H1 (cell line): ENCODE data around the gene PRDX2. TPM values are rescaled to one million over a fixed set of nuclear protein-coding genes. Genes with fewer than 3 reads are reported as not detected.

ENCODE experiments used
- CTCF ChIA-PET: fragments of 300-600 bp; sonication (Branson Sonifier 250); formaldehyde crosslinking; loops from one replicate; lab custom pipeline; 2021; ENCODE audit not compliant: partially characterized antibody; lab: Charles Lee
- POLR2A ChIA-PET: fragments of 300-600 bp; sonication (Branson Sonifier 250); formaldehyde crosslinking; loops from one replicate; lab custom pipeline; 2021; ENCODE audit warnings: inconsistent platforms; ENCODE audit not compliant: partially characterized antibody; lab: Charles Lee
- DNase-seq, 2 experiments: peaks; one replicate each; pipeline versions ENCODE4 v3.0.0 to v3.0.0-alpha.2; 2010 to 2022; ENCODE audit warnings: low spot score in 2 of 2, low read depth in 1 of 2, mixed read lengths in 1 of 2
- FAIRE-seq: peaks from 2 replicates; lab custom pipeline; 2011; peaks lifted over from hg19 to GRCh38; lab: Jason Lieb, UNC
- H2AFZ ChIP-seq: 2 replicates; pipeline ENCODE4 v1.8.1; 2012; ENCODE audit warnings: low read length, inconsistent platforms
- H2AK5ac ChIP-seq: 2 replicates; pipeline ENCODE4 v1.6.1; 2013; ENCODE audit warnings: low read depth, low read length
- H2BK120ac ChIP-seq: replicated peaks from 2 replicates; pipeline ENCODE3; 2013; ENCODE audit warnings: low read depth, low read length, inconsistent platforms
- H2BK12ac ChIP-seq: 2 replicates; pipeline ENCODE4 v1.6.1; 2013; ENCODE audit warnings: low read depth, low read length
- H2BK15ac ChIP-seq: 2 replicates; pipeline ENCODE4 v1.6.1; 2013; ENCODE audit warnings: low read length
- H2BK20ac ChIP-seq: 2 replicates; pipeline ENCODE4 v1.6.1; 2013; ENCODE audit warnings: low read length
- H2BK5ac ChIP-seq: 2 replicates; pipeline ENCODE4 v1.6.1; 2013; ENCODE audit warnings: low read depth, low read length
- H3K14ac ChIP-seq: 2 replicates; pipeline ENCODE4 v1.6.1; 2013; ENCODE audit warnings: inconsistent platforms; ENCODE audit not compliant: insufficient read length
- H3K18ac ChIP-seq: 2 replicates; pipeline ENCODE4 v1.6.1; 2013; ENCODE audit warnings: low read length; ENCODE audit errors: extremely low read depth
- H3K23ac ChIP-seq: 2 replicates; pipeline ENCODE4 v1.6.1; 2013; ENCODE audit warnings: inconsistent platforms; ENCODE audit not compliant: insufficient read length
- H3K23me2 ChIP-seq: 2 replicates; pipeline ENCODE4 v1.6.1; 2013; ENCODE audit warnings: low read depth, low read length
- H3K27ac ChIP-seq: 2 replicates; pipeline ENCODE4 v1.6.1; 2011; ENCODE audit warnings: low read depth, low read length, inconsistent platforms
- H3K27me3 ChIP-seq, 4 experiments: replicated peaks in 1 of 4; 1 replicate in 1 of 4; 2 replicates in 3 of 4; pipeline versions ENCODE4 v1.6.1 to v1.8.1; 2011 to 2013; ENCODE audit warnings: low read length in 3 of 4, mild to moderate bottlenecking in 3 of 4, inconsistent platforms in 2 of 4, mixed read lengths in 2 of 4, moderate library complexity in 1 of 4; ENCODE audit not compliant: control insufficient read depth in 3 of 4, insufficient read depth in 3 of 4; ENCODE audit errors: extremely low read depth in 1 of 4
- H3K36me3 ChIP-seq, 4 experiments: 2 replicates each; pipeline versions ENCODE4 v1.6.1 to v1.8.1; 2011 to 2013; ENCODE audit warnings: mild to moderate bottlenecking in 4 of 4, low read length in 3 of 4, moderate library complexity in 2 of 4, control low read depth in 1 of 4, inconsistent platforms in 1 of 4; ENCODE audit not compliant: insufficient read depth in 4 of 4, control insufficient read depth in 2 of 4
- H3K4ac ChIP-seq: replicated peaks from 2 replicates; pipeline ENCODE3; 2013; ENCODE audit warnings: low read length, low read depth, mixed read lengths, inconsistent platforms; ENCODE audit not compliant: insufficient read length
- H3K4me1 ChIP-seq, 4 experiments: replicated peaks in 1 of 4; 1 replicate in 1 of 4; 2 replicates in 3 of 4; pipeline versions ENCODE4 v1.6.1 to v1.8.1; 2011 to 2013; ENCODE audit warnings: low read length in 3 of 4, inconsistent platforms in 2 of 4, mixed read lengths in 1 of 4; ENCODE audit not compliant: insufficient read depth in 4 of 4, control insufficient read depth in 3 of 4
- H3K4me2 ChIP-seq, 2 experiments: 2 replicates each; pipeline versions ENCODE4 v1.6.1 to v1.8.1; 2011 to 2013; ENCODE audit warnings: low read depth in 2 of 2, low read length in 2 of 2, control low read depth in 1 of 2, inconsistent platforms in 1 of 2, mild to moderate bottlenecking in 1 of 2; ENCODE audit not compliant: insufficient read depth in 1 of 2
- H3K4me3 ChIP-seq, 4 experiments: fragments of 200-600, 300-600 bp in 1 of 4; sonication (generic), shearing (Covaris generic), sonication (Bioruptor Twin) in 1 of 4; 2 replicates each; pipeline versions ENCODE4 v1.5.1 to v1.8.1; 2011 to 2016; ENCODE audit warnings: low read length in 4 of 4, low read depth in 3 of 4, control low read depth in 2 of 4, inconsistent platforms in 2 of 4, mild to moderate bottlenecking in 2 of 4, mixed read lengths in 1 of 4, moderate library complexity in 1 of 4; ENCODE audit not compliant: insufficient read depth in 2 of 4; ENCODE audit errors: extremely low read depth in 1 of 4
- H3K56ac ChIP-seq: replicated peaks from 2 replicates; pipeline ENCODE3; 2013; ENCODE audit warnings: low read depth, mild to moderate bottlenecking, mixed read lengths, low read length, inconsistent platforms; ENCODE audit not compliant: insufficient read length
- H3K79me1 ChIP-seq: 2 replicates; pipeline ENCODE4 v1.6.1; 2013; ENCODE audit warnings: low read depth, low read length, control low read depth
- H3K79me2 ChIP-seq, 2 experiments: 2 replicates each; pipeline versions ENCODE4 v1.6.1 to v1.8.1; 2012 to 2013; ENCODE audit warnings: low read length in 2 of 2, mild to moderate bottlenecking in 2 of 2, inconsistent platforms in 1 of 2; ENCODE audit not compliant: insufficient read depth in 2 of 2, control insufficient read depth in 1 of 2
- H3K9ac ChIP-seq, 4 experiments: replicated peaks in 1 of 4; 1 replicate in 1 of 4; 2 replicates in 3 of 4; pipeline versions ENCODE4 v1.6.1 to v1.8.1; 2011 to 2013; ENCODE audit warnings: low read depth in 3 of 4, low read length in 3 of 4, control low read depth in 2 of 4, mild to moderate bottlenecking in 2 of 4, moderate library complexity in 2 of 4, inconsistent platforms in 1 of 4; ENCODE audit errors: extremely low read depth in 1 of 4
- H3K9me3 ChIP-seq, 2 experiments: 2 replicates each; pipeline versions ENCODE4 v1.6.1 to v1.8.1; 2012 to 2013; ENCODE audit warnings: mild to moderate bottlenecking in 2 of 2, moderate library complexity in 2 of 2, control low read depth in 1 of 2, inconsistent platforms in 1 of 2, low read depth in 1 of 2, low read length in 1 of 2, mixed read lengths in 1 of 2; ENCODE audit not compliant: insufficient read depth in 2 of 2
- H4K20me1 ChIP-seq, 2 experiments: replicated peaks in 1 of 2; 2 replicates each; pipeline versions ENCODE3 to v1.8.1; 2011 to 2013; ENCODE audit warnings: inconsistent platforms in 2 of 2, low read length in 2 of 2, mild to moderate bottlenecking in 1 of 2; ENCODE audit not compliant: insufficient read depth in 2 of 2, control insufficient read depth in 1 of 2
- H4K5ac ChIP-seq: 2 replicates; pipeline ENCODE4 v1.6.1; 2013; ENCODE audit warnings: low read length, low read depth, mixed read lengths, inconsistent platforms; ENCODE audit not compliant: insufficient read length
- H4K8ac ChIP-seq: 2 replicates; pipeline ENCODE4 v1.8.0; 2013; ENCODE audit warnings: mild to moderate bottlenecking, moderate library complexity, low read length, inconsistent platforms; ENCODE audit not compliant: insufficient read depth; ENCODE audit errors: extremely low read depth
- H4K91ac ChIP-seq: replicated peaks from 2 replicates; pipeline ENCODE3; 2013; ENCODE audit warnings: low read length, mixed read lengths, inconsistent platforms; ENCODE audit not compliant: insufficient read length
- HDAC2 ChIP-seq, 2 experiments: fragments of 300-600 bp in 1 of 2; sonication (generic) in 1 of 2; IDR thresholded peaks; 2 replicates each; pipeline ENCODE4 v1.6.1; 2011 to 2012; ENCODE audit warnings: low read depth in 2 of 2, low read length in 2 of 2, mild to moderate bottlenecking in 2 of 2, moderate library complexity in 2 of 2, borderline replicate concordance in 1 of 2, inconsistent platforms in 1 of 2
- HDAC6 ChIP-seq: IDR thresholded peaks from one replicate; pipeline ENCODE4 v1.7.1; 2012; ENCODE audit warnings: low read depth, mild to moderate bottlenecking, inconsistent platforms, low read length, moderate library complexity
- KDM1A ChIP-seq: fragments of 200-600, 300-600 bp; sonication (generic); IDR thresholded peaks from 2 replicates; pipeline ENCODE4 v1.7.1; 2016; ENCODE audit warnings: mild to moderate bottlenecking, low read length, borderline replicate concordance
- MAFK ChIP-seq: IDR thresholded peaks from 2 replicates; pipeline ENCODE4 v1.6.1; 2012; ENCODE audit warnings: low read depth, mild to moderate bottlenecking, improper control_type of control experiment, low read length
- NRF1 ChIP-seq: IDR thresholded peaks from 2 replicates; pipeline ENCODE4 v1.6.1; 2011; ENCODE audit warnings: mild to moderate bottlenecking, low read depth, low read length, improper control_type of control experiment
- PHF8 ChIP-seq: fragments of 200-600 bp; sonication (generic); conservative IDR thresholded peaks from 2 replicates; pipeline ENCODE4 v1.7.1; 2012; ENCODE audit warnings: low read depth, mild to moderate bottlenecking, inconsistent platforms, low read length, moderate library complexity
- SIN3A ChIP-seq, 2 experiments: IDR thresholded peaks in 1 of 2; conservative IDR thresholded peaks in 1 of 2; 2 replicates each; pipeline ENCODE4 v1.6.1; 2011 to 2012; ENCODE audit warnings: low read length in 2 of 2, improper control_type of control experiment in 1 of 2, low read depth in 1 of 2, mild to moderate bottlenecking in 1 of 2
- TCF12 ChIP-seq: IDR thresholded peaks from 2 replicates; pipeline ENCODE4 v1.6.1; 2011; ENCODE audit warnings: low read depth, mild to moderate bottlenecking, low read length
- WGBS, 2 experiments: shearing (Covaris generic) in 1 of 2; methylation state at CpG; one replicate each; pipeline versions ENCODE4 v1.1.6 to v1.1.7; 2013 to 2015; ENCODE audit warnings: low lambda C conversion rate in 2 of 2, mixed read lengths in 2 of 2, inconsistent platforms in 1 of 2, low coverage in 1 of 2, missing lambda C conversion rate in 1 of 2; ENCODE audit not compliant: insufficient replicate concordance in 2 of 2, insufficient coverage in 1 of 2, insufficient read length in 1 of 2; ENCODE audit errors: extremely low coverage in 1 of 2, missing lambda C conversion rate in 1 of 2; 5-methylcytosine and 5-hydroxymethylcytosine counted together
- polyA plus RNA-seq, 7 experiments: library from polyadenylated mRNA; depleted of rRNA in 3 of 7; stranded (reverse) in 5 of 7; unstranded in 2 of 7; fragments of >200 nt in 5 of 7; fragments of 200-250 nt in 2 of 7; gene quantifications; 1 replicate in 5 of 7; 2 replicates in 1 of 7; 4 replicates in 1 of 7; pipeline versions ENCODE4 v1.2.1 to v1.2.3, GENCODE V29; 2011 to 2013; ENCODE audit warnings: missing spikeins in 2 of 7, mixed read lengths in 2 of 7
- total RNA-seq: library from RNA; stranded (reverse); fragmentation: NEBNext Ultra II Directional; extraction: Animal tissue kit (Norgen Biotek cat#: 25700); gene quantifications from 2 replicates; pipeline ENCODE4 v1.2.1, GENCODE V29; 2021
- TF ChIP-seq, protein P1 (sequence below): IDR thresholded peaks from 2 replicates; pipeline ENCODE4 v1.6.1; 2011; ENCODE audit warnings: low read depth, mild to moderate bottlenecking, low read length; ENCODE audit not compliant: insufficient read depth

The PRDX2 gene
- total and polyA plus RNA-seq, 2 of the 8 experiments (the other 6 are each of a cell fraction or from before 2014, with no cell fraction given), result 380 to 748 TPM

DNA sequence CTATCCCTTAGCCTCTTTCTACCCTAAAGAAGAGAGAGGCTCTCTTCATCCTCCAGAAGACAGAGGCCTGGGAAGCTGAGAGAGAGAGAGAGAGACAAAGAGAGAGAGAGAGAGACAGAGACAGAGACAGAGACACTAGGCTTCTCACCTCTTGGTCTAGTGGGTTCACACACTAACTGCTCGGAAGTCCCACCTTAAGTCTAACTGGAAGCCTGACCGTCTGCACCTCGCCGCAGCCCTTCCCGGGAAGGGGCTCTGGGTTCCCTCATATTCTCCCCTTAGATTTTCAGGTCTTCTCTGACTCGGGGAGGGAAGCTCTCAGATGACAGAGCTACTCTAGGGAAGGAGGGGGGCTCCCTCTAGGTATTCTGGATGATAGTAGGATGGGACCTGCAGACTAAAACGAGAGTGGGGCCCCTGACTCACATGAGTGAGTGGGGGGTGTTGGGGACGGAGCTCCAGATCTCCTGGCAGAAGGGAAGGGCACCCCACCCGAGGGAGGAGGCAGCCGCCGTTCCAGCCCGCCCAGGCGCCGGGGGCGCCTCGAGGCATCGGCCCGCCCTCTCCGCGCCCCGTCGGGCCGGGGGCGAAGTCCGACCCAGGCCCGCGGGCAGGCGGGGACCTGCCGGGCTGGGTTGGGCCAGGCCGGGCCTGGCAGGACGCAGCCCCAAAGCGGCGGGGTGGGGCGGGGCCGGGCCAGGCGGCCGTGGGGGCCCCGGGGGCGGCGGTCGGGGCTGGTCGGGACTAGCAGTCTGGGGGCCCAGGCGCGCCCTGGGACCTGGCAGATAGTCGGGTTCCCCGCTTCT is 12.3 kb downstream of the PRDX2 start:
- Histone ChIP-seq H4K91ac (peak overlapping the region; percentile 15), H3K4ac (peak overlapping the region; percentile 6), H4K8ac (peak overlapping the region; percentile 1; the same call in 1 of the 2 replicates), H3K56ac (no peak overlapping the region), H3K9me3 (no peaks in the 10 kb centered on the region), H3K4me2 (peak overlapping the region; percentile 74 to 97), H2BK15ac (peak overlapping the region; percentile 23; the same call in 1 of the 2 replicates), H2BK20ac (peak overlapping the region; percentile 82; the same call in 1 of the 2 replicates), H4K20me1 (peaks cover 0 to 1% of the 10 kb centered on the region in 2 experiments), H3K23ac (no peak overlapping the region), H3K79me1 (no peaks in the 10 kb centered on the region; the same call in 1 of the 2 replicates), H3K79me2 (no peaks in the 10 kb centered on the region), H3K9ac (peak overlapping the region in 3 of 4 experiments; percentile 25 to 38 (median 29); a peak in 3 of 7 replicates), H2AFZ (no peak overlapping the region), H3K23me2 (peaks cover 35% of the 10 kb centered on the region), H3K18ac (peak overlapping the region; percentile 85), H4K5ac (peak overlapping the region; percentile 10), H2AK5ac (no peak overlapping the region), H3K27me3 (peaks cover 0 to 18% (median 13%) of the 10 kb centered on the region in 4 experiments; a peak in 5 of 7 replicates), H3K4me3 (peak overlapping the region; percentile 36 to 71 (median 53)), H2BK120ac (no peak overlapping the region), H2BK5ac (peak overlapping the region; percentile 60; the same call in 1 of the 2 replicates), H3K4me1 (peaks cover 8 to 33% (median 21%) of the 10 kb centered on the region in 4 experiments), H2BK12ac (no peak overlapping the region), H3K36me3 (no peaks in the 10 kb centered on the region), H3K14ac (no peak overlapping the region), H3K27ac (peak overlapping the region; percentile 49; the same call in 1 of the 2 replicates)
- ChIA-PET POLR2A (interaction anchor here (0.6 to 5.5 kb wide), 12 partner anchors 11 to 90 kb away, joined by 3 to 44 read pairs (median 4); partner anchors contain the start of genes GET3, HOOK2 and TNPO2), CTCF (interaction anchor here (0.5 to 4.5 kb wide), 5 partner anchors 12 to 87 kb away, joined by 3 to 39 read pairs (median 9); partner anchors contain the start of genes PRDX2 and THSD8)
- WGBS, 2 experiments, result 12% methylated on average over 28 of the region's 46 CpGs; no CpG with 5 or more reads in 1 of the 2 experiments
- no peak for FAIRE-seq
- no peak for DNase-seq
- TF ChIP-seq MAFK (no peak), HDAC6 (no peak), NRF1 (no peak), PHF8 (0 out of 2 replicates have a peak, but pooled peaks have one; percentile 4), SIN3A (conservative IDR thresholded peaks at IDR 0.05 in 1 of 2, IDR thresholded peaks at IDR 0.05 in 1 of 2; ENCODE audit: low read depth in 1 of 2, low read length in 2 of 2) (no peak), KDM1A (peak; percentile 97), HDAC2 (IDR thresholded peaks at IDR 0.05; ENCODE audit: borderline replicate concordance in 1 of 2, low read depth in 2 of 2, low read length in 2 of 2) (peak in 1 of 2 experiments; percentile 94; a peak in 1 of 4 replicates), TCF12 (no peak)
- TF ChIP-seq, protein P1, sequence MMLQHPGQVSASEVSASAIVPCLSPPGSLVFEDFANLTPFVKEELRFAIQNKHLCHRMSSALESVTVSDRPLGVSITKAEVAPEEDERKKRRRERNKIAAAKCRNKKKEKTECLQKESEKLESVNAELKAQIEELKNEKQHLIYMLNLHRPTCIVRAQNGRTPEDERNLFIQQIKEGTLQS, result no peak
